22Rv1 (cell line): Measurements from ENCODE around the gene C1orf159.
A peak's percentile ranks its signal among the peaks of the same experiment; 100 is the strongest.

ENCODE experiments used
- H3K27ac ChIP-seq: fragments of 450-650 bp; 2 replicates; pipeline ENCODE4 v1.5.1; 2017
- ZFX ChIP-seq: fragments of 450-650 bp; IDR thresholded peaks from 2 replicates; pipeline ENCODE4 v1.6.1; 2017; ENCODE audit warnings: antibody characterized with exemption, borderline replicate concordance
- TF ChIP-seq, protein P1 (sequence below): fragments of 450-650 bp; IDR thresholded peaks from 2 replicates; pipeline ENCODE4 v1.5.1; 2017; ENCODE audit warnings: mild to moderate bottlenecking

The C1orf159 gene

DNA sequence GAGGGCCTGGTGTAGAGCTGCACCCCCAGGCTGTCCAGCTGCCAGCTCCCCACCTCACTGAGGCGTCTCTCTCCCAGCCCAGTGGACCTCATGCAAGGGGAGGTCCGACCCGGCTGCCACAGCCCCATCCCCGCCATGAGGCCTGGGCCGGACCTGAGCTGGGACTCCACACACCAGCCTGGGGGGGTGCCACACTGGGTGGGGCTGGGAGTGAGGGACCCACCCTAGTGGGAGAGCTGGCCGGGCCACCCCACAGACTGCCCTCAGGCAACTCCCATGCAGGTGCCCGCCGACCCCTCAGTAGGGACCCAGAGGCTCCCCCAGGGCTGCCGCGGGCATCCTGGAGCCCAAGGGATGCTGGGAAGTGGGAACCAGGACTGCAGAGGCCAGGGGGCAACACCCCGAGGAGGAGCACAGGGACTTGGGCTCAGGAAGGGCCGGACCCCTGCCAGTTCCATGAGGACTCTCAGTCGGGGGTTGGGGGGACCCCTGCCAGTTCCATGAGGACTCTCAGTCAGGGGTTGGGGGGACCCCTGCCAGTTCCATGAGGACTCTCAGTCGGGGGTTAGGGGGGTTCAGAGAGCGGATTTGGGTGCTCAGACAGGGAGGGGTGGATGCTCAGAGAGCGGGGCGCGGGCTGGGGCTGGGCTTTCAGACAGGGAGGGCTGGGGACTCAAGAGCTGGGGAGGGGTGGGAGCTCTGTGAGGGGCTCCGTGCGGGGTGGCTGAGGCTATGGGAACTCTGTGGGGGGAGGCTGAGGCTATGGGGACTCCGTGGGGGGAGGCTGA lies 40.5 kb downstream of the C1orf159 start:
- TF ChIP-seq, protein P1, sequence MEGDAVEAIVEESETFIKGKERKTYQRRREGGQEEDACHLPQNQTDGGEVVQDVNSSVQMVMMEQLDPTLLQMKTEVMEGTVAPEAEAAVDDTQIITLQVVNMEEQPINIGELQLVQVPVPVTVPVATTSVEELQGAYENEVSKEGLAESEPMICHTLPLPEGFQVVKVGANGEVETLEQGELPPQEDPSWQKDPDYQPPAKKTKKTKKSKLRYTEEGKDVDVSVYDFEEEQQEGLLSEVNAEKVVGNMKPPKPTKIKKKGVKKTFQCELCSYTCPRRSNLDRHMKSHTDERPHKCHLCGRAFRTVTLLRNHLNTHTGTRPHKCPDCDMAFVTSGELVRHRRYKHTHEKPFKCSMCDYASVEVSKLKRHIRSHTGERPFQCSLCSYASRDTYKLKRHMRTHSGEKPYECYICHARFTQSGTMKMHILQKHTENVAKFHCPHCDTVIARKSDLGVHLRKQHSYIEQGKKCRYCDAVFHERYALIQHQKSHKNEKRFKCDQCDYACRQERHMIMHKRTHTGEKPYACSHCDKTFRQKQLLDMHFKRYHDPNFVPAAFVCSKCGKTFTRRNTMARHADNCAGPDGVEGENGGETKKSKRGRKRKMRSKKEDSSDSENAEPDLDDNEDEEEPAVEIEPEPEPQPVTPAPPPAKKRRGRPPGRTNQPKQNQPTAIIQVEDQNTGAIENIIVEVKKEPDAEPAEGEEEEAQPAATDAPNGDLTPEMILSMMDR, result no peak
- no peak for TF ChIP-seq ZFX
- H3K27ac ChIP-seq, result peak overlapping the region; percentile 59; the same call in 1 of the 2 replicates

DNA sequence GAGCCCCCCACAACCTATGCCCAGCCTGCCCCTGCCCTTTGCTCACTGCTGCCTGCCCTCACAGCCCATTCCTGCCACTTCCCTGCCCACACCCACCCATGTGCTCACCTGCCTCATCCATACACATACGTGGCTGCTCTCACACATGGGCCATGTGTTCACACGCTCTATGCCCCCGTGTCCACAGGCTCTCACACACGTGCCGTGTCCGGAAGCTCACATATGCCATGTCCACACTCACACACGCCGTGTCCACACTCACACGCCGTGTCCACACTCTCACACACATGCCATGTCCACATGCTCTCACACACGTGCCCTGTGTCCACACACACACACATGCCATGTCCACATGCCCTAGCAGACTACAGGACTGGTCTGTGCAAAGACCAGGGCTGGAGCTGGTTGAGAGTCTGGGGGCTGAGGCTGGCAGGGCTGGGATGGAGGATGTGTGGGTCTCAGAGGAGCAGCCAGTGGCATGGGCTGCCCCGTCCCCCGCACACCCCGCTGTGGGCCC lies 41.2 kb downstream of the C1orf159 start:
- no peak for TF ChIP-seq ZFX
- TF ChIP-seq, protein P1, result no peak
- H3K27ac ChIP-seq, result peak overlapping the region; percentile 59

DNA sequence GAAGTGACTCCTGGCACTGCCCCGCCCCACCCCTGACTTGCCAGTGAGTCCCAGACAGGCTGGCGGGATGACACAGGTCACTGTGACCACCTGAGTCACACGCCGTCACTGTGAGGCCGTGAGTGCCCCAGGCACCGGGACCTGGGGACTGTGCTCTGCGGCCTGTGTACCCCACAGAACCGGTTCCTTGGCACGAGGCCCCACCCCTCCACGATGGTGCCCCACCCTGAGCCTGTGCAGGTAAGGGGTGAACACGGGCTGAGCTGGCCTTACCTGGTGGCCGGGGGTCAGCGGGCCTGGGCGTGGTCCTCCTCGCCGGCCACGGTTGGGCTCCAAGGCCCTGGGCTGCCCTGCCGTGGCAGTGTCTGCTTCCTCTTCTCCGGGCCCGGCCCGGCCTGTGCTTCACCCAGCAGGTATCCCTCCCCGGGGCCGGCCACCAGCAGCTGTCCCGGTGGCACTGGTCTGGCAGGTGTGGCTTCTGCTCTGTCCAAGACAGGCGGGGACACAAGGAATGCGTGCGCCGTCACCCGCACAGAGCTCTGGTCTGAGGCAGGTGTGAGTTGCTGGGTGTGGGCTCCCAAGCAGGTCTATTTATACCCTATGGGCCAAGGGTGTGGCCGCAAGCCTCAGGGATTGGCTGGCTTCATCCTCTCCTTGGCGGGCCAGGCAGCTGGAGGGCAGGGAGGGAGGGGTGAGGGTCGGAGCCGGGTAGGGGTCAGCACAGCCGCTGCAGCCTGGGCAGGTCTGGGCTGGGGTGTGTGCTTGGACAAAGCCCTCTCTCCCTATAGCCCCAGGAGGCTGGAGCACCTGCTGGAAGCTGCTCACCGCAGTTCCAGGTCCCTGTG lies 41.9 kb downstream of the C1orf159 start, which contains the start of gene RNF223:
Gene RNF223 (minus strand): TSS at position 564 of the 845 bp plus-strand sequence. CDS start 1,740 bp downstream, outside the sequence.
- H3K27ac ChIP-seq, result peak within 1 kb of the TSS; percentile 59
- TF ChIP-seq, protein P1, result no peak
- TF ChIP-seq ZFX, result no peak

DNA sequence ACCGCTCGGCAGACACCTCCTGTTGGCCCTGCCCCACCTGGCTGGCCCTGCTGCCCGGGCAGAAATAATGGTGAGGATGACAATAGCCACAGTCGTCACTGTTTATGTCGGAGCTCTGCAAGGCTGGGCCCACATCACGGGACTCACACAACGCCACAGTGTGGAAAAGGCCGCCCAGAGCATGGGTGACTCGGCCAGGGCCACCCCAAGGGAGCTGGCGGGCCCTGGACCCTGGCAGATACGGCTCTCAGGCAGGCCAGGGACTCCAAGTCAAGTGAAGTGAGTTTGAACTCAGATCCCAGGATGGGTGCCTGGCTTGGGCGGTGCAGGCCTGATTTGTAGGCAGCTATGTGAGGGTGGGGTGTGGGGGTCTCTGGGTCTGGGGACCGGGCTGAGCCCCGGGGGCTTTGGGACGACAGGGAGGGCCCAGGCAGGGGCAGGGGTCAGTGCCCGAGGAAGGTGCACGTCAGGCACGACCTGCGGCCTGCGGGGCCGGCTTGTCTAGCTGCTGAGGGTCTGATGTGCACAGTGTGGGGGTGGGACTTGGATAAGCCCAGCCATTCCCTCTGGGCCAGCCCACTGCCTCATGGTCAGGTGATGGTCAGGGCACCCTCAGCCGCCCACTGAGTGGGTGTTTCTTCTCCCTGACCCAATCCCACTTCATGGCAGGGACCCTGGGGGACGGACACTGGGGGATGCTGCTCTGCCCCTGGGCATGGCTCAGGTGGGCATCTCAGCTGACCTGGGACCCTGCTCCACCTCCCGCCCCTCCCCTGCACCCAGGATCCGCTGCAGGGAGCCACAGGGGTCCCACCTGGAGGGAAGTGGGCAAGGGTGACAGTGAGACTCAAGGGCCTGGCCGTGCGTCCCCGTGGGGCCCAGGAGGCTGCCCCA lies 42.8 kb downstream of the C1orf159 start:
- H3K27ac ChIP-seq, result no peak overlapping the region
- TF ChIP-seq, protein P1, result no peak
- no peak for TF ChIP-seq ZFX

DNA sequence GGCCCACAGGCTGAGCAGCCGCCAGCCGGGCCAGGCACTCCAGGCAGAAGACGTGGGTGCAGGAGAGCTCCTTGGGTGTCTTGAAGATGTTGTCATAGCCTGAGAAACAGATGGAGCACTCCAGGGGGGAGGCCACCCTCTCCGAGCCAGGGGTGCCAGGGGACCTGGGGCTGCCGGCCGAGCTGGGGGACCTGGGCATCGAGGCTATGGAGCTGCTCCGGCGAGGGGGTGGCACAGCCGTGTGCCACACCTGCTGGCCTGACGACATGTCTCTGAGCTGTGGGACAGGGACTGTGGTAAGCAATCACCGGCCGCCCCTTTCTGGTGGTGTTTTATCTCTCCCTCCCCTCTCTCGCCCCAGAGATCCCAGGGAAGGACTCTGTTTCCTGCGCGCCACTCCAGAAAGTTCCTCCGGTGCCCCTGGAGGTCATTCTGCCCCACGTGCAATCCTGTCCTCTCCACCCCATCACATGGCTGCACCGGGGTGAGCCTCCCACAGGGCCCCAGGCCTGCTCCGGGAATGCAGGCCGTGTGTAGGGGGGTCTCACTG lies 43.5 kb downstream of the C1orf159 start:
- H3K27ac ChIP-seq, result no peak overlapping the region
- TF ChIP-seq, protein P1, result no peak
- TF ChIP-seq ZFX, result no peak

DNA sequence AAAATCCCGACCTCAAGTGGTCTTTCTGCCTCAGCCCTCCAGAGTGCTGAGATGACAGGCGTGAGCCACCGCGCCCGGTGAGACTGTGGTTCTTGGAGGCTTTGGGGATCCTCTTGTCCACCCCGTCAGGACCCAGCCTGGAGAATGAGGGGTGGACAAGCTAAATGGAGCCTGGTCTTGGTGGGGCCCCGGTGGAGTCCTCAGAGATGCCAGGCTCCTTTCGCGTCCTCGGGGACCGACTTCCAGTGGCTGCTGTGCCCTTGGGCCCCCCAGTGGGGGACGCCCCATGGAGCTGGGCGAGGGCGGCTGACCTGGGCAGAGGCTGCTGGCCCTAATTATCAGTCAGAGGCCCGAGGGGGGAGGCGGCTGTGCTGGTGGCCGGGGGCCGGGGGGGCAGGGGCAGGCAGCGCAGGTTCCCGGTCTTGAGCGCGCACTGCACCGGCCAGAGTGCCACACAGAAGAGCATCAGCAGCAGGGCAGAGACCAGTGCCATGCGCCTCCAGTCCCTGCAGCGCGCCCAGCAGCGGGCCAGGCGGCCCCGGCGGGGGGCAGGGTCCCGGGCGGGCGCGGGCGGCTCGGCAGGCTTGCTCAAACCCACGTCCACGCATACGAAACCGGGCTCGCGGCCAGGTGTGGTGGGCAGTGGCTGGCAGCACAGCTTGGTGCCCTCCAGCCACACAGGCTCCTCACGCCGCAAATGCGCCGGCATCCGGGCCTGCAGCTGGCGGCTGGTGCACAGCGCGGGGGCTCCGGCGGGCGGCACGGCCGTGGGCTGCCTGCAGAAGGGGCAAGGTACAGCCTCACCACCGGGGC lies 44.2 kb downstream of the C1orf159 start:
- TF ChIP-seq, protein P1, result no peak
- no peak for TF ChIP-seq ZFX

More for the DNA sequence above, 44.2 kb downstream of the C1orf159 start:
- H3K27ac ChIP-seq, result no peak overlapping the region
